ENCODE results near the gene PRKAR1B. TPM values are rescaled to one million over a fixed set of nuclear protein-coding genes. Genes with fewer than 3 reads are reported as not detected.

PRKAR1B gene
- total and polyA plus RNA-seq, 8 donors, result 4.5 to 45.8 (median 11.1) TPM

DNA sequence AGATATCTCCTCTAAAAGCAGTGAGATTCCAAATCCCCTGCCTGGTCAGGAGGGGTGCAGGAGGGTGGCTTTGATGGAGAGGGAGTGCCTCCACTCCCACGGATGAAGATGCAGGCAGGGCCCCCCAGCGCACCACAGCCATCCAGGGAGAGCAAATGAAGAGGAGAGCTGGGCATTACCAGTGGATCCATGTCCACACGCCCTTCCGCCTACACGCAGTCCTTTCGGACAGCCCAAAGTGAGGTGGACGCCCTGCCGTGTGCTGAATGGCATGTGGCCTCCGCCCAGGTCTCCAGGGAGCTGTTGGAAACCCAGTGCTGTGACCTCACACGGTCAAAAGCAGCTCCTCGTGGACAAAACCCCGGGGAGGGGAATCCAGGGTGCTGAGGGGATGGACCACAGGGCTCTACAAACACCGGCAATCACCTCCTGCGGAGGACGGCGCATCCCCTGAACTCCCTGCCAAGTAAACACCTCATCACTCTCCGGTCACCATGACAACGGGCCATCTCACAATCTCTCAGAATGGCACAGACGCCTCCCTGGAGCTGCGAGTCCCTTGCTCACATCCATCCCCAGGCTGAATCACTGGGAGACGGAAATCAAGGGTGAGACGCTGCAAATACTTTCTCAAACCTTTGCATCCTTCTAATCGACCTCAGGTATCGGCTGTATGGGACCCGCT is 35.6 kb downstream of the PRKAR1B start:
- Histone ChIP-seq H3K4me3 (no peak overlapping the region), H3K36me3 (peaks cover 0 to 4% (median 0%) of the 10 kb centered on the region in 4 donors), H3K27ac (no peak overlapping the region), H3K9me3 (peaks cover 0 to 31% (median 18%) of the 10 kb centered on the region in 4 donors), H3K4me1 (no peaks in the 10 kb centered on the region), H3K27me3 (no peaks in the 10 kb centered on the region)
- intact Hi-C loops (cut with DNase I; ENCODE audit: low total_unique reads), result no loop called here
- TF ChIP-seq, protein P1, sequence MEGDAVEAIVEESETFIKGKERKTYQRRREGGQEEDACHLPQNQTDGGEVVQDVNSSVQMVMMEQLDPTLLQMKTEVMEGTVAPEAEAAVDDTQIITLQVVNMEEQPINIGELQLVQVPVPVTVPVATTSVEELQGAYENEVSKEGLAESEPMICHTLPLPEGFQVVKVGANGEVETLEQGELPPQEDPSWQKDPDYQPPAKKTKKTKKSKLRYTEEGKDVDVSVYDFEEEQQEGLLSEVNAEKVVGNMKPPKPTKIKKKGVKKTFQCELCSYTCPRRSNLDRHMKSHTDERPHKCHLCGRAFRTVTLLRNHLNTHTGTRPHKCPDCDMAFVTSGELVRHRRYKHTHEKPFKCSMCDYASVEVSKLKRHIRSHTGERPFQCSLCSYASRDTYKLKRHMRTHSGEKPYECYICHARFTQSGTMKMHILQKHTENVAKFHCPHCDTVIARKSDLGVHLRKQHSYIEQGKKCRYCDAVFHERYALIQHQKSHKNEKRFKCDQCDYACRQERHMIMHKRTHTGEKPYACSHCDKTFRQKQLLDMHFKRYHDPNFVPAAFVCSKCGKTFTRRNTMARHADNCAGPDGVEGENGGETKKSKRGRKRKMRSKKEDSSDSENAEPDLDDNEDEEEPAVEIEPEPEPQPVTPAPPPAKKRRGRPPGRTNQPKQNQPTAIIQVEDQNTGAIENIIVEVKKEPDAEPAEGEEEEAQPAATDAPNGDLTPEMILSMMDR (IDR thresholded peaks at IDR 0.05), result no peak
- TF ChIP-seq POLR2AphosphoS5 (IDR thresholded peaks at IDR 0.05), result no peak
- TF ChIP-seq EP300 (IDR thresholded peaks at IDR 0.05), result no peak
- TF ChIP-seq POLR2A (IDR thresholded peaks at IDR 0.05), result no peak
- WGBS, 5 donors, result 90 to 97% (median 94%) methylated on average over 18 to 25 of the region's 25 CpGs
- DNase-seq, result no peak

DNA sequence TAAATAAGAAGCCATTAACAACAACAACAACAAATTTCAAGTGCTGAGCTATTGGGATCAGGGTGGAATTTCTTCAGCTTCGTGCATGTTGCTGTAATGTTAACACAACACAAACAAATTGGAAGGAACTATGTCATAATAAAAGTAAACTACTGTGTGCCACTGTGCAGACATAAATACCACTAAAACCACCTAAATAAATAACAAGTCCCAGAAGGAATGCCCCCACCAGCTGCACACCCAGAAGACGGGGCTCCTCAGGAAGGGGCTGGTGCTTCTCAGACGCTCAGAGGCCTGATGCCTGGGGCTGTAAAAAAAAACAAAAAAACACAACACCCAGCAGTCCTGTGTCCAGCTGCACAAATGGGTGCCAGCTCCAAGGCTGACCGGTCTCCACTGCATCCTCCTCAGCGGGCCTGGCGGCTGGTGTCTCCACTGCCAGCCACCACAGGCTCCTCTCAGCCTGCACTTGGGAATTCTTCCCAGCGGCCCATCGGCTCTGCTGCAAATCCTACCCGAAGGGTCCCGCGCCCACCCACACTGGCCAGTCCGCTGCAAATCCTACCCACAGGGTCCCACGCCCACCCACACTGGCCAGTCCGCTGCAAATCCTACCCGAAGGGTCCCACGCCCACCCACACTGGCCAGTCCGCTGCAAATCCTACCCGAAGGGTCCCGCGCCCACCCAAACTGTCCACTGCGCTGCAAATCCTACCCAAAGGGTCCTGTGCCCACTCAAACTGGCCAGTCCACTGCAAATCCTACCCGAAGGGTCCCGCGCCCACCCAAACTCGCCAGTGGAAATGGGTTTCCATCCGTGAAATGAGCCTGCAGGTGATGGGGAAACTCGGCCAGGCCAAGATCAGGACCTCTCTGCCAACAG is 36.4 kb downstream of the PRKAR1B start:
- TF ChIP-seq EP300 (IDR thresholded peaks at IDR 0.05) (no peak), POLR2A (IDR thresholded peaks at IDR 0.05) (no peak)
- TF ChIP-seq, protein P1 (IDR thresholded peaks at IDR 0.05), result no peak
- no peak overlapping the region for H3K27ac ChIP-seq
- WGBS, 5 donors, result 84 to 96% (median 95%) methylated on average over 19 to 27 of the region's 27 CpGs
- no peaks in the 10 kb centered on the region for H3K4me1 ChIP-seq
- no peak overlapping the region for H3K4me3 ChIP-seq
- peaks cover 0 to 4% (median 0%) of the 10 kb centered on the region in 4 donors for H3K36me3 ChIP-seq
- intact Hi-C loops (cut with DNase I; ENCODE audit: low total_unique reads), result no loop called here
- no peaks in the 10 kb centered on the region for H3K27me3 ChIP-seq
- H3K9me3 ChIP-seq, result peaks cover 1 to 39% (median 26%) of the 10 kb centered on the region in 4 donors
- no peak for DNase-seq

DNA sequence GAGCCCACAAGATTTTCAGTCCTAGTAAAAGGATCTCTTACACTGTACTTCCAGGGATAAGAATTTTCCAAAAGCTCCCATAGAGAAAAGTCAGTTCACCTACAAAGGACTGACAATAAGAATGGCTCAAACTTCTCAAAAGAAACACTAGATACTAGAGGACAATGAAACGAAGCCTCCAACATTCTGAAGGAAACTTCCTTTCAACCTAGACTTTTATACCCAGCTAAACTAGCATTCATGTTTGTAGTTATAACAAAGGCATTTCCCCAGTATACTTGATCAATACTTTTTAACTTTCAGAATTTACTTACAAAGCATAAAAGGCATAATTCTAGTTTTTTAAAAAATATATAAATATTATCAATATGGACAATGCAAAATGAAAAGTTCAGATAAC is 41.5 kb downstream of the PRKAR1B start:
- TF ChIP-seq POLR2A (IDR thresholded peaks at IDR 0.05) (no peak), EP300 (IDR thresholded peaks at IDR 0.05) (no peak), POLR2AphosphoS5 (IDR thresholded peaks at IDR 0.05) (no peak)
- TF ChIP-seq, protein P1 (IDR thresholded peaks at IDR 0.05), result no peak
- H3K27ac ChIP-seq, result no peak overlapping the region
- H3K9me3 ChIP-seq, result peaks cover 5 to 50% (median 33%) of the 10 kb centered on the region in 4 donors
- 94 to 100% (median 97%) methylated on average over 1 of the region's 1 CpG for WGBS, 5 donors
- no peak for DNase-seq
- no peak overlapping the region for H3K4me3 ChIP-seq
- intact Hi-C loops (cut with DNase I; ENCODE audit: low total_unique reads), result no loop called here
- H3K36me3 ChIP-seq, result peaks cover 0 to 18% (median 7%) of the 10 kb centered on the region in 4 donors
- no peaks in the 10 kb centered on the region for H3K27me3 ChIP-seq
- H3K4me1 ChIP-seq, result no peaks in the 10 kb centered on the region

DNA sequence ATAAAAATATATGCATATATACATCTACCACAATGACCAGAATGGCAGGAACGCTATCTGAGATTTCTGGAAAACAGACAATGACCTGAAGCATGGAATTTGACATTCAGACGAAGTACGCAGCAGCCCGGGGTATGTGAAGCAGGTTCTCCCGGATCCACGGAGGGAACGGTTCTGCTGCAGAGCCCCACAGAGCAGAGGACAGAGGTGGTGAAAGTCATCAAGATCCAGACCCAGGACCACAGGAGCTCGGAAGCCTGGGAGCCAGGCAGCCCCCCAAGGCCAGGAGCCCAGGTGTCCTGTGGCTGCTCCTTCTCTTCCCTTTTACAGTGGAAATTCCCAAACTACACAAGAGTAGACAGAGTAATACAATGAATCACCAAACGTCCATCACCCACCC is 42.7 kb downstream of the PRKAR1B start:
- WGBS, 5 donors, result 87 to 97% (median 96%) methylated on average over 9 of the region's 9 CpGs

More for the DNA sequence above, 42.7 kb downstream of the PRKAR1B start:
- Histone ChIP-seq H3K4me3 (no peak overlapping the region), H3K27me3 (no peaks in the 10 kb centered on the region), H3K9me3 (peaks cover 5 to 44% (median 33%) of the 10 kb centered on the region in 4 donors), H3K4me1 (no peaks in the 10 kb centered on the region), H3K36me3 (peaks cover 0 to 30% (median 16%) of the 10 kb centered on the region in 4 donors), H3K27ac (no peak overlapping the region)
- TF ChIP-seq EP300 (IDR thresholded peaks at IDR 0.05), result no peak
- no peak for DNase-seq
- intact Hi-C loops (cut with DNase I; ENCODE audit: low total_unique reads), result no loop called here

All from stomach (tissue), 9 donors.